Transverse colon (tissue), 3 donors: ENCODE results near the gene CMTR1.
"Not testable (repeated sequence)": the region's sequence is repeated elsewhere in the genome, so short reads cannot be mapped to it uniquely, and the experiment has no call there.

Source experiments
- EP300 ChIP-seq: sonication (generic); formaldehyde crosslinking; IDR thresholded peaks from one replicate; pipeline ENCODE4 v1.6.1; 2017; ENCODE audit warnings: antibody characterized with exemption, low read depth
- POLR2A ChIP-seq: fragments of 450-650 bp; IDR thresholded peaks from one replicate; pipeline ENCODE4 v1.6.1; 2016; ENCODE audit warnings: antibody characterized with exemption, mild to moderate bottlenecking, moderate library complexity
- TF ChIP-seq, protein P1 (sequence below), 5 experiments: fragments of 200-600 bp in 3 of 5; fragments of 450-650 bp in 2 of 5; sonication (generic) in 3 of 5; IDR thresholded peaks; 1 replicate in 2 of 5; 2 replicates in 3 of 5; pipeline ENCODE4 v1.5.1; 2016 to 2017; ENCODE audit warnings: antibody characterized with exemption in 5 of 5, inconsistent platforms in 3 of 5, mild to moderate bottlenecking in 2 of 5, moderate library complexity in 1 of 5

DNA sequence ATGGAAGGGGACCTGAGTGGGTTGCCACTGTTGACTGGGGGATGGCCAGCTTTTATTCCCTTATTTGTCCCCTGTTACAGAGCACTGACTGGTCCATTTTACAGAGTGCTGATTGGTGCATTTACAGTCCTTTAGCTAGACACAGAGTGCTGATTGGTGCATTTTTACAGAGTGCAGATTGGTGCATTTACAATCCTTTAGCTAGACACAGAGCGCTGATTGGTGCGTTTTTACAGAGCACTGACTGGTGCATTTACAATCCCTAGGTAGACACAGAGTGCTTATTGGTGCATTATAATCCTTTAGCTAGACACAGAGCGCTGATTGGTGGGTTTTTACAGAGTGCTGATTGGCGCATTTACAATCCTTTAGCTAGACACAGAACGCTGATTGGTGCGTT is 67.9 kb downstream of the CMTR1 start:
- not testable (repeated sequence) for TF ChIP-seq POLR2A, EP300
- TF ChIP-seq, protein P1, sequence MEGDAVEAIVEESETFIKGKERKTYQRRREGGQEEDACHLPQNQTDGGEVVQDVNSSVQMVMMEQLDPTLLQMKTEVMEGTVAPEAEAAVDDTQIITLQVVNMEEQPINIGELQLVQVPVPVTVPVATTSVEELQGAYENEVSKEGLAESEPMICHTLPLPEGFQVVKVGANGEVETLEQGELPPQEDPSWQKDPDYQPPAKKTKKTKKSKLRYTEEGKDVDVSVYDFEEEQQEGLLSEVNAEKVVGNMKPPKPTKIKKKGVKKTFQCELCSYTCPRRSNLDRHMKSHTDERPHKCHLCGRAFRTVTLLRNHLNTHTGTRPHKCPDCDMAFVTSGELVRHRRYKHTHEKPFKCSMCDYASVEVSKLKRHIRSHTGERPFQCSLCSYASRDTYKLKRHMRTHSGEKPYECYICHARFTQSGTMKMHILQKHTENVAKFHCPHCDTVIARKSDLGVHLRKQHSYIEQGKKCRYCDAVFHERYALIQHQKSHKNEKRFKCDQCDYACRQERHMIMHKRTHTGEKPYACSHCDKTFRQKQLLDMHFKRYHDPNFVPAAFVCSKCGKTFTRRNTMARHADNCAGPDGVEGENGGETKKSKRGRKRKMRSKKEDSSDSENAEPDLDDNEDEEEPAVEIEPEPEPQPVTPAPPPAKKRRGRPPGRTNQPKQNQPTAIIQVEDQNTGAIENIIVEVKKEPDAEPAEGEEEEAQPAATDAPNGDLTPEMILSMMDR (IDR thresholded peaks at IDR 0.05) = not testable (repeated sequence)
